ENCODE measurements around the gene KCNG2. TPM values are rescaled to one million over a fixed set of nuclear protein-coding genes. Genes with fewer than 3 reads are reported as not detected.

KCNG2 gene
- total RNA-seq, 1 donor from 2014 or later: not detected

- H3K9me3 Mint-ChIP-seq: peaks cover 6% of the 10 kb centered on the region
These were observed 11.9 kb upstream of the KCNG2 start for GRCh38 chr18:79785831-79786230.

GRCh38 chr18:79786304-79786703 is 11.4 kb upstream of the KCNG2 start:
- H3K4me1 ChIP-seq: peaks cover 4% of the 10 kb centered on the region
- H3K27ac Mint-ChIP-seq: no peak overlapping the region
- H3K4me1 Mint-ChIP-seq: peaks cover 2% of the 10 kb centered on the region
- H3K9me3 ChIP-seq (ENCODE audit: low read depth): no peaks in the 10 kb centered on the region
- H3K27me3 Mint-ChIP-seq (ENCODE audit: insufficient read depth, low read depth): peaks cover 41% of the 10 kb centered on the region
- no peak for DNase-seq (ENCODE audit: low spot score)
- TF ChIP-seq EZH2 (IDR thresholded peaks at IDR 0.05): no peak
- TF ChIP-seq CTCF (IDR thresholded peaks at IDR 0.05): no peak
- no peak for TF ChIP-seq EZH2phosphoT487 (IDR thresholded peaks at IDR 0.05)
- no peak overlapping the region for H2AFZ ChIP-seq (replicated peaks)
- no peak overlapping the region for H3K27ac ChIP-seq
- H3K79me2 ChIP-seq (ENCODE audit: low read depth): no peaks in the 10 kb centered on the region
- H3K9me3 Mint-ChIP-seq: peaks cover 6% of the 10 kb centered on the region
- H3K4me3 ChIP-seq: no peak overlapping the region
- no peaks in the 10 kb centered on the region for H4K20me1 ChIP-seq (ENCODE audit: low read depth)
- H3K4me2 ChIP-seq: no peak overlapping the region
- peaks cover 84% of the 10 kb centered on the region for H3K27me3 ChIP-seq
- H3K36me3 Mint-ChIP-seq: peaks cover 3% of the 10 kb centered on the region
- no peak overlapping the region for H3K9ac ChIP-seq
- H3F3A ChIP-seq (ENCODE audit: low read depth): peaks cover 7% of the 10 kb centered on the region
- no peaks in the 10 kb centered on the region for H3K36me3 ChIP-seq
- H3K4me3 Mint-ChIP-seq: peak overlapping the region; percentile 57

More at GRCh38 chr18:79785831-79786230, 11.9 kb upstream of the KCNG2 start:
- no peaks in the 10 kb centered on the region for H3K36me3 ChIP-seq
- Mint-ChIP-seq H3K4me3 (peak overlapping the region; percentile 44), H3K27ac (no peak overlapping the region), H3K4me1 (peaks cover 2% of the 10 kb centered on the region), H3K36me3 (peaks cover 3% of the 10 kb centered on the region), H3K27me3 (ENCODE audit: insufficient read depth, low read depth) (peaks cover 41% of the 10 kb centered on the region)
- H3K79me2 ChIP-seq (ENCODE audit: low read depth): no peaks in the 10 kb centered on the region
- peaks cover 7% of the 10 kb centered on the region for H3F3A ChIP-seq (ENCODE audit: low read depth)
- no peak overlapping the region for H3K4me2 ChIP-seq
- H4K20me1 ChIP-seq (ENCODE audit: low read depth): no peaks in the 10 kb centered on the region
- TF ChIP-seq CTCF (IDR thresholded peaks at IDR 0.05) (no peak), EZH2phosphoT487 (IDR thresholded peaks at IDR 0.05) (no peak), EZH2 (IDR thresholded peaks at IDR 0.05) (no peak)
- no peak overlapping the region for H3K9ac ChIP-seq
- no peak overlapping the region for H3K27ac ChIP-seq
- H3K4me3 ChIP-seq: no peak overlapping the region
- peaks cover 79% of the 10 kb centered on the region for H3K27me3 ChIP-seq
- H2AFZ ChIP-seq (replicated peaks): no peak overlapping the region
- no peaks in the 10 kb centered on the region for H3K9me3 ChIP-seq (ENCODE audit: low read depth)
- H3K4me1 ChIP-seq: peaks cover 4% of the 10 kb centered on the region
- no peak for DNase-seq (ENCODE audit: low spot score)

DNA sequence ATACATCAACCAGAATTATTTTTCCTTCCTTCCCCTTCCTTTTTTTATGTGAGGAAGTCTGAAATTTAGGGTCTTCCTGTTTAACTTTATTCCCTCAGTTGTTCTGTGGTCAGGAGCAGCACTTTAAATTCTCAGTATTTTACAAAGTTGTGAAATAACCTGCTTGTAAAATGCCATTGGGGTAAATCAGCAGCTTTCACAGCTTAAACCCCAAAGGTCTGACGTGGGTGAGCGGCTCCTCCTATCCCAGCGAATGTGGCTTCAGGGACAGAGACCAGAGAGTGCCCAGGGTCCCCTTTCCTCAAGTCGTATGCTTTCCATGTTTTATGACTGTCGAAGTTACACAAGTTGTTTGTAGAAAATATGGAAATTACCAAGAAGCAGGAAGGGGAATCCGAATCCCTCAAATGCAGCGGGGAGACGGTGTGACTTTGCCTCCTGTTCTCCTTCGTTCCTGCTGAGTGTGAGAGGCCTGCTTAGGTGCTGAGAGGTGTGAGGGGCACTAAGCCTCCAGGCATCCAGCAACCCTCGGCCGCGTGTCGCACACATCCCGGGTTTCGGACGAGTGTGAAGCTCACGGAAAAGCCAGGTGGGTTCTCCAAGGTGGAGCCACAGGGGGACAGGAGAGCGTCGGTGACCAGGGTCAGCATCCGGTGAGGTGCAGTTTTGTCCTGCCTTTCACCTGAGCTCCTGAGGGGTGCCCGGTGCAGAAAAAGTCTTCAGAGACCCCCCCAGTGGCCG is 10.8 kb upstream of the KCNG2 start:
- DNase-seq (ENCODE audit: low spot score): no peak
- no peaks in the 10 kb centered on the region for H4K20me1 ChIP-seq (ENCODE audit: low read depth)
- no peak overlapping the region for H3K4me3 ChIP-seq
- peaks cover 6% of the 10 kb centered on the region for H3K9me3 Mint-ChIP-seq
- H3K9me3 ChIP-seq (ENCODE audit: low read depth): no peaks in the 10 kb centered on the region
- H3K9ac ChIP-seq: no peak overlapping the region
- no peaks in the 10 kb centered on the region for H3K36me3 ChIP-seq
- peaks cover 5% of the 10 kb centered on the region for H3K4me1 Mint-ChIP-seq
- H2AFZ ChIP-seq (replicated peaks): no peak overlapping the region
- H3K27me3 Mint-ChIP-seq (ENCODE audit: insufficient read depth, low read depth): peaks cover 44% of the 10 kb centered on the region
- peak overlapping the region; percentile 69 for H3K4me3 Mint-ChIP-seq
- H3F3A ChIP-seq (ENCODE audit: low read depth): peaks cover 7% of the 10 kb centered on the region
- peaks cover 3% of the 10 kb centered on the region for H3K36me3 Mint-ChIP-seq
- TF ChIP-seq EZH2 (IDR thresholded peaks at IDR 0.05) (no peak), EZH2phosphoT487 (IDR thresholded peaks at IDR 0.05) (no peak), CTCF (IDR thresholded peaks at IDR 0.05) (no peak)
- peaks cover 4% of the 10 kb centered on the region for H3K4me1 ChIP-seq
- H3K4me2 ChIP-seq: no peak overlapping the region
- H3K27me3 ChIP-seq: peaks cover 90% of the 10 kb centered on the region
- no peak overlapping the region for H3K27ac ChIP-seq
- no peak overlapping the region for H3K27ac Mint-ChIP-seq
- no peaks in the 10 kb centered on the region for H3K79me2 ChIP-seq (ENCODE audit: low read depth)

Data from neural progenitor cell (in vitro differentiated cells).